ENCODE measurements around the gene FLT1. TPM values are rescaled to one million over a fixed set of nuclear protein-coding genes. Genes with fewer than 3 reads are reported as not detected.

FLT1 gene
- total and polyA plus RNA-seq, 2 of the 13 experiments (the other 11 are each of a cell fraction or from before 2014, with no cell fraction given): 0.02 TPM; not detected in 1

DNA sequence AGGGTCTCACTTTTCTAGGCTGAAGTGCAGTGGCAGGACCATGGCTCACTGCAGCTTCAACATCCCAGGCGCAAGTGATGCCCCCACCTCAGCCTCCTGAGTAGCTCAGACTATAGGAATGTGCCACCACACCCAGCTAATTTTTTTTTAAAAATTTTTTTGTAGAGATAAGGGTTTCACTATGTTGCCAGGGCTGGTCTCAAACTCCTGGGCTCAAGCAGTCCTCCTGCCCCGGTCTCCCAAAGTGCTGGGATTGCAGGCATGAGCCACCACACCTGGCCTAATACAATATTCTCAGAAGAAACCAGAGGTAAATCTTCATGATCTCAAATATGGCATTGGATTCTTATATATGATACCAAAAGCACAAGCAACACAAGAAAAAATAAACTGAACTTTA lies 47.7 kb downstream of the FLT1 start:
- FAIRE-seq: no peak

More for the DNA sequence above, 47.7 kb downstream of the FLT1 start:
- Histone ChIP-seq H3K27ac (ENCODE audit: extremely low read length, insufficient read depth, low read length) (no peak overlapping the region), H3K9me3 (ENCODE audit: low read length) (peaks cover 4% of the 10 kb centered on the region; the same call in 1 of the 2 replicates), H3K4me2 (ENCODE audit: low read depth, low read length) (no peak overlapping the region), H3K36me3 (replicated peaks in 1 of 2; ENCODE audit: control insufficient read depth in 1 of 2, insufficient read depth in 2 of 2, low read length in 2 of 2) (no peaks in the 10 kb centered on the region), H4K20me1 (ENCODE audit: insufficient read depth, low read length) (no peaks in the 10 kb centered on the region), H3K4me1 (ENCODE audit: insufficient read depth, low read length) (no peaks in the 10 kb centered on the region), H2AFZ (ENCODE audit: low read length) (no peak overlapping the region), H3K79me2 (ENCODE audit: insufficient read depth, low read length) (no peaks in the 10 kb centered on the region), H3K27me3 (ENCODE audit: control insufficient read depth in 1 of 2, insufficient read depth in 2 of 2, low read length in 2 of 2) (no peaks in the 10 kb centered on the region), H3K4me3 (replicated peaks in 1 of 3; ENCODE audit: insufficient read depth in 1 of 3, low read depth in 2 of 3, low read length in 3 of 3) (no peak overlapping the region), H3K9ac (ENCODE audit: insufficient read depth, low read depth, low read length) (no peak overlapping the region)
- TF ChIP-seq, protein P1, sequence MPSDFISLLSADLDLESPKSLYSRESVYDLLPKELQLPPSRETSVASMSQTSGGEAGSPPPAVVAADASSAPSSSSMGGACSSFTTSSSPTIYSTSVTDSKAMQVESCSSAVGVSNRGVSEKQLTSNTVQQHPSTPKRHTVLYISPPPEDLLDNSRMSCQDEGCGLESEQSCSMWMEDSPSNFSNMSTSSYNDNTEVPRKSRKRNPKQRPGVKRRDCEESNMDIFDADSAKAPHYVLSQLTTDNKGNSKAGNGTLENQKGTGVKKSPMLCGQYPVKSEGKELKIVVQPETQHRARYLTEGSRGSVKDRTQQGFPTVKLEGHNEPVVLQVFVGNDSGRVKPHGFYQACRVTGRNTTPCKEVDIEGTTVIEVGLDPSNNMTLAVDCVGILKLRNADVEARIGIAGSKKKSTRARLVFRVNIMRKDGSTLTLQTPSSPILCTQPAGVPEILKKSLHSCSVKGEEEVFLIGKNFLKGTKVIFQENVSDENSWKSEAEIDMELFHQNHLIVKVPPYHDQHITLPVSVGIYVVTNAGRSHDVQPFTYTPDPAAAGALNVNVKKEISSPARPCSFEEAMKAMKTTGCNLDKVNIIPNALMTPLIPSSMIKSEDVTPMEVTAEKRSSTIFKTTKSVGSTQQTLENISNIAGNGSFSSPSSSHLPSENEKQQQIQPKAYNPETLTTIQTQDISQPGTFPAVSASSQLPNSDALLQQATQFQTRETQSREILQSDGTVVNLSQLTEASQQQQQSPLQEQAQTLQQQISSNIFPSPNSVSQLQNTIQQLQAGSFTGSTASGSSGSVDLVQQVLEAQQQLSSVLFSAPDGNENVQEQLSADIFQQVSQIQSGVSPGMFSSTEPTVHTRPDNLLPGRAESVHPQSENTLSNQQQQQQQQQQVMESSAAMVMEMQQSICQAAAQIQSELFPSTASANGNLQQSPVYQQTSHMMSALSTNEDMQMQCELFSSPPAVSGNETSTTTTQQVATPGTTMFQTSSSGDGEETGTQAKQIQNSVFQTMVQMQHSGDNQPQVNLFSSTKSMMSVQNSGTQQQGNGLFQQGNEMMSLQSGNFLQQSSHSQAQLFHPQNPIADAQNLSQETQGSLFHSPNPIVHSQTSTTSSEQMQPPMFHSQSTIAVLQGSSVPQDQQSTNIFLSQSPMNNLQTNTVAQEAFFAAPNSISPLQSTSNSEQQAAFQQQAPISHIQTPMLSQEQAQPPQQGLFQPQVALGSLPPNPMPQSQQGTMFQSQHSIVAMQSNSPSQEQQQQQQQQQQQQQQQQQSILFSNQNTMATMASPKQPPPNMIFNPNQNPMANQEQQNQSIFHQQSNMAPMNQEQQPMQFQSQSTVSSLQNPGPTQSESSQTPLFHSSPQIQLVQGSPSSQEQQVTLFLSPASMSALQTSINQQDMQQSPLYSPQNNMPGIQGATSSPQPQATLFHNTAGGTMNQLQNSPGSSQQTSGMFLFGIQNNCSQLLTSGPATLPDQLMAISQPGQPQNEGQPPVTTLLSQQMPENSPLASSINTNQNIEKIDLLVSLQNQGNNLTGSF (CRISPR knock-in tag; IDR thresholded peaks at IDR 0.05): no peak
- TF ChIP-seq RARG (CRISPR knock-in tag; IDR thresholded peaks at IDR 0.05; ENCODE audit: low read depth) (no peak), GZF1 (CRISPR knock-in tag; IDR thresholded peaks at IDR 0.05) (no peak), ZNF572 (CRISPR knock-in tag; IDR thresholded peaks at IDR 0.05) (no peak), ZNF225 (CRISPR knock-in tag; IDR thresholded peaks at IDR 0.05) (no peak), ONECUT2 (CRISPR knock-in tag; IDR thresholded peaks at IDR 0.05) (no peak)
- TF ChIP-seq, protein P2, sequence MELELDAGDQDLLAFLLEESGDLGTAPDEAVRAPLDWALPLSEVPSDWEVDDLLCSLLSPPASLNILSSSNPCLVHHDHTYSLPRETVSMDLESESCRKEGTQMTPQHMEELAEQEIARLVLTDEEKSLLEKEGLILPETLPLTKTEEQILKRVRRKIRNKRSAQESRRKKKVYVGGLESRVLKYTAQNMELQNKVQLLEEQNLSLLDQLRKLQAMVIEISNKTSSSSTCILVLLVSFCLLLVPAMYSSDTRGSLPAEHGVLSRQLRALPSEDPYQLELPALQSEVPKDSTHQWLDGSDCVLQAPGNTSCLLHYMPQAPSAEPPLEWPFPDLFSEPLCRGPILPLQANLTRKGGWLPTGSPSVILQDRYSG (CRISPR knock-in tag; IDR thresholded peaks at IDR 0.05): no peak
- TF ChIP-seq, protein P3, sequence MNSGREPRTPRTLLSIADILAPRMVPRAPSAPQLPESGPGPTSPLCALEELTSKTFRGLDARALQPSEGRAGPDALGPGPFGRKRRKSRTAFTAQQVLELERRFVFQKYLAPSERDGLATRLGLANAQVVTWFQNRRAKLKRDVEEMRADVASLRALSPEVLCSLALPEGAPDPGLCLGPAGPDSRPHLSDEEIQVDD (CRISPR knock-in tag; IDR thresholded peaks at IDR 0.05; ENCODE audit: borderline replicate concordance): no peak
- TF ChIP-seq, protein P4, sequence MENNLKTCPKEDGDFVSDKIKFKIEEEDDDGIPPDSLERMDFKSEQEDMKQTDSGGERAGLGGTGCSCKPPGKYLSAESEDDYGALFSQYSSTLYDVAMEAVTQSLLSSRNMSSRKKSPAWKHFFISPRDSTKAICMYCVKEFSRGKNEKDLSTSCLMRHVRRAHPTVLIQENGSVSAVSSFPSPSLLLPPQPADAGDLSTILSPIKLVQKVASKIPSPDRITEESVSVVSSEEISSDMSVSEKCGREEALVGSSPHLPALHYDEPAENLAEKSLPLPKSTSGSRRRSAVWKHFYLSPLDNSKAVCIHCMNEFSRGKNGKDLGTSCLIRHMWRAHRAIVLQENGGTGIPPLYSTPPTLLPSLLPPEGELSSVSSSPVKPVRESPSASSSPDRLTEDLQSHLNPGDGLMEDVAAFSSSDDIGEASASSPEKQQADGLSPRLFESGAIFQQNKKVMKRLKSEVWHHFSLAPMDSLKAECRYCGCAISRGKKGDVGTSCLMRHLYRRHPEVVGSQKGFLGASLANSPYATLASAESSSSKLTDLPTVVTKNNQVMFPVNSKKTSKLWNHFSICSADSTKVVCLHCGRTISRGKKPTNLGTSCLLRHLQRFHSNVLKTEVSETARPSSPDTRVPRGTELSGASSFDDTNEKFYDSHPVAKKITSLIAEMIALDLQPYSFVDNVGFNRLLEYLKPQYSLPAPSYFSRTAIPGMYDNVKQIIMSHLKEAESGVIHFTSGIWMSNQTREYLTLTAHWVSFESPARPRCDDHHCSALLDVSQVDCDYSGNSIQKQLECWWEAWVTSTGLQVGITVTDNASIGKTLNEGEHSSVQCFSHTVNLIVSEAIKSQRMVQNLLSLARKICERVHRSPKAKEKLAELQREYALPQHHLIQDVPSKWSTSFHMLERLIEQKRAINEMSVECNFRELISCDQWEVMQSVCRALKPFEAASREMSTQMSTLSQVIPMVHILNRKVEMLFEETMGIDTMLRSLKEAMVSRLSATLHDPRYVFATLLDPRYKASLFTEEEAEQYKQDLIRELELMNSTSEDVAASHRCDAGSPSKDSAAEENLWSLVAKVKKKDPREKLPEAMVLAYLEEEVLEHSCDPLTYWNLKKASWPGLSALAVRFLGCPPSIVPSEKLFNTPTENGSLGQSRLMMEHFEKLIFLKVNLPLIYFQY (CRISPR knock-in tag; IDR thresholded peaks at IDR 0.05; ENCODE audit: borderline replicate concordance): no peak
- no peak for ATAC-seq
- BruUV-seq (replicated peaks): no TSS peak
- 20% methylated on average over 2 of the region's 2 CpGs for WGBS (ENCODE audit: low lambda C conversion rate)
- intact Hi-C loops (cut with micrococcal nuclease; ENCODE audit: unreplicated experiment): no loop called here
- ChIA-PET POLR2A (no interaction called here), CTCF (ENCODE audit: low intra/inter-chr PET ratio, low total read pairs) (no interaction called here)
- in situ Hi-C loops (cut with HindIII; ENCODE audit: extremely low pct_ligation_motif_present, low pct_unique_long_range_greater_than_20kb): no loop called here
- no peak for DNase-seq (ENCODE audit: low spot score)
